Hematopoietic multipotent progenitor cell treated with erythropoietin and hydrocortisone succinate and interleukin-3 and kit ligand, for 15 days (in vitro differentiated cells): ENCODE data around the gene NALF2.

Source experiments
- DNase-seq: peaks from one replicate; pipeline ENCODE4 v3.0.0-alpha.2; 2015; ENCODE audit warnings: low spot score

Gene NALF2

DNA sequence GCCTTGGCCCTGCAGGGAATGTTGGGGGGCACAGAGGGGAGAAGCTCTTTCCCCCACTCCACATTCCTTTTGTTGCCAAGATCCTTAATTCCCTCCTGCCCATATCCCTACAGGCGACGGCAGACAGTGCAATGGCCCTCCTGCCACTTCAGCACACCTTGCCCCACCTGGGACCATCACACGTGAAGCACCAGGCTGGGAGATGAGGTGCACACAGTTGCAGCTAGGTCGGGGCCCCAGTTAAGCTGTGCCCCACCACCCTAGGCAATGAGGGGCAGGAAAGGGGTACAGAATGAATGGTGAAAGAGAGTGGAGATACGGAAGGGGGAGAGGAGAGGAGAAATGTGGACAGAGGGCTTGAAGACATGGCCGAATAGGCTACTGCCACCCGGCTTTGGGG is 26.2 kb downstream of the NALF2 start:
- no peak for DNase-seq

GRCh38 chrX:69531031-69531755 is 27.1 kb downstream of the NALF2 start:
- no peak for DNase-seq

- no peak for DNase-seq
Observed at GRCh38 chrX:69535661-69536060, 31.5 kb downstream of the NALF2 start.

DNA sequence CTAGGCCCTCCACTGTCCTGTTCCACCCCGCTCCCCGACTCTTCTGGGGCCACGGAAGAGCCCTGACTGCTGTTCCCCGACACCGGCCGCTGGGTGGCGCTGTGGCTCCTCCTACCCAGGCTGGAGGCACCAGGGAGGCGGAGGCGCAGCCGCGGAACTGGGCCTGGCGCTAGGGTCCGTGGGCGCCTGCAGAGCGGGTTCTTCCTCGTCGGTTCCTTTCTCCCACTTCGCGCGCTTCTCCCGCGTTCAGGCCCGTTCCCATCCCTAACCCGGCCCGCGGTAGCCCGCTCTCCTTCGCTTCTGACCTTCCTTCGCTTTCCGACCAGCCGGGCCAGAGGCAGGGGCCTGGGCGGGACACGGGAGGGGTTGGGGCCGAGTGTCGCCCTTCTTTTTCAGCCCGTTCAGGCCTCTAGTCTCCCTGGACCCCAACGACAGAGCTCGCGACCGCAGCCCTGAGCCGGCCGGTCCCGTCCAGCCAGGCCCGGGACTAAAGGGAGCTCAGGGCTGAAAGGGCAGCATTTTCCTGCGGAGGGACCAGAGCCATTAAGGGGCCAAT is 34.3 kb downstream of the NALF2 start:
- peak; percentile 15 for DNase-seq

DNA sequence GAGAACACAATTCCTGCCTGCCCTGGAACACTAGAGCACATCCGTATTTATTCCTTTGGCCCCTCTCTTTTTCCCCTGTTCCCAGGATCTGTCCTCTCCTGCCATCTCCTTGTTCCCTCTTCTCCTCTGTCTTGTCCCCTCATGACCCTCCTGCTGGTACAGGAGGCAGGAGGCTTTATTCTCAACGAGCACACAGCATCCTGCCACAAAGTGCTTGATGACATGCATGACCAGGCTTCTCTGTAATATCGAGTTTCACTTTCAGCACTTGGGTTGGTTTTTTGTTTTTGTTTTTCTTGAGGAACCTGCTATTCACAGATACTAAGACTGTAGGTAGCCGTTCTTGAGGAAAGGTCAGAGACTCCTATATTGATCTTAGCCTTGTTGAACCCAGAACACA is 35.3 kb downstream of the NALF2 start:
- no peak for DNase-seq

DNA sequence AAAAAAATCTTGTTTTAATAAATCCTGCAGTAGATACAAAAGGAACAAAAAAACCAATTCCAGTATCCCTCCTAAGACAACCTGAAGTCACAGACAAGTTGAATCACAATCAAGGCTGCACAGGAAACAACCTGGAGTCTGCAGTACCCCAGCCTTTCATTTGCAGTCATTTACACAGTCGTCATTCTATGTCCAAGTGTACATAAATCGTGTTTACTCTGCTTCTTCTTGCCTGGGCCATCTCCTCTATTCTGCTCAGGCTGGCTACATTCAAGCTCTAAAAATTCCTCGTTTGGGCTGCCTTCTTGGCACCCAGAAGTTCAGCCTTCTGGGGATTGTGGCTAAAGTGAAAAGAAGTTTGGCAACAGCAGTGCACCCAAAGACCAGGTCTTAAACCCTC is 37.8 kb downstream of the NALF2 start:
- DNase-seq: no peak

GRCh38 chrX:69543572-69543971 is 39.4 kb downstream of the NALF2 start:
- DNase-seq: no peak

DNA sequence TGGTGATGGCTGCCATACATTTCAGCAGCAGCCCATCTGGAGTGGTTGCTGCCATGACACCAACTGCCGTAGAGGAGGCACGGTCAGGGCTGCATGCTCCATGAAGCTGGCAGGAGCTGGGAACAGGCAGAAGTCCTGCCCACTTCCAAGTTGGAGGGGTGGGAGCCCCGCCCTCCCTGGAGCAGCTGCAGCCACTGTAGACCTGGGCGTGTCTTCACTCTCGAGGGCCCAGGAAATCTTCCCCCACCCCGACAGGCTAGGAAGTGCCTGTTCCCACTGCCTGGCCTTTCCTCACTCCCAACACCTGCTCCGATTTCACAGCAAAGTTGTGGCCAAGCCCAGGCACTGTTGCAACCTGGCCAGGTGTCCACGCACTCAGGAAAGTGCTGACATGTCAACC is 42.3 kb downstream of the NALF2 start:
- no peak for DNase-seq

DNA sequence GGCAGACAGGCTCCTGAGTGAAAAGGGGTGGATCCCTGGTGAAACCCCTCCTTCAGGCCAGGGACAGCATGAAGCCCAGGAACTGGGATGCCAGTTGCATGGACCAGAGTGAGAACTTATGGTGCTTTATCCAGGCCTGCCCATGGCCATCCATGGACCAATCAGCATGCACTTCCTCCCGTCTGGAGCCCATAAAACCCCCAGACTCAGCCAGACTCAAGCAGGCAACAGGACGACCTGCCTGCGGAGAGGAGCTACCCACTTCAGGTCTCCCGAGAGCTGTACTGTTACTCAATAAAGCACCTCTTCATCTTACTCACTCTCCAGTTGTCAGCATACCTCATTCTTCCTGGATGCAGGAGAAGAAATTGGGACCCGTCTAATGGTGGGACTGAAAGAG is 42.9 kb downstream of the NALF2 start:
- DNase-seq: no peak

DNA sequence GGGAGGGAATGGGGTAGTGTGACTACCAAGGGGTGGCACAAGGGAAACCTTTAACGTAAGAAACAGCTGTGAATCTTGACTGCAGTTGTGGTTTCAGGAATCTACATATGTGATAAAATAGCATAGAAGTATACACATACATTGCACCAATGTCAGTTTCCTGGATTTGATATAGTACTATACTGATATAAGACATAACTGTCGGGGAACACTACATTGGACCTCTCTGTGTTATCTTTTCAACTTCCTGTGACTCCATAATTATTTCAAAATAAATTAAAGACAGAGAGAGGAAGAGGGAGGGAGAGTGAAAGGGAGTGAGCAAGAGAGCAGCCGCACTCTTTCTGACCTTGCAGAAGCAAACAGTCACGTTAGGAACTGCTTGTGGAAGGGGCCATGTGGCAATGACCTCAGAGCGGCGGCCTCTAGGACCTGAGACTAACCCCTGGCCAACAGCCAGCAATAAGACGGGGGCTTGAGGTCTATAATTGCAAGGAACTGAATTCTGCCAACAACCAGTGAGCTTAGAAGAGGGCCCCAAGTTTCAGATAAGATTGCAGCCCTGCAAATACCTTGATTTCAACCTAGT is 47.4 kb downstream of the NALF2 start:
- DNase-seq: no peak

GRCh38 chrX:69552512-69552911 is 48.4 kb downstream of the NALF2 start:
- no peak for DNase-seq
